HG02759 (cell line): ENCODE results near the gene HNRNPA2B1.
"Not testable (repeated sequence)": the region's sequence is repeated elsewhere in the genome, so short reads cannot be mapped to it uniquely, and the experiment has no call there.

Experiments
- ATAC-seq: cut with Tn5 transposase; IDR thresholded peaks from one replicate; pipeline ENCODE4 v1.9.1; 2021; ENCODE audit warnings: mild to moderate bottlenecking, moderate library complexity; ENCODE audit not compliant: unreplicated experiment

Gene HNRNPA2B1

DNA sequence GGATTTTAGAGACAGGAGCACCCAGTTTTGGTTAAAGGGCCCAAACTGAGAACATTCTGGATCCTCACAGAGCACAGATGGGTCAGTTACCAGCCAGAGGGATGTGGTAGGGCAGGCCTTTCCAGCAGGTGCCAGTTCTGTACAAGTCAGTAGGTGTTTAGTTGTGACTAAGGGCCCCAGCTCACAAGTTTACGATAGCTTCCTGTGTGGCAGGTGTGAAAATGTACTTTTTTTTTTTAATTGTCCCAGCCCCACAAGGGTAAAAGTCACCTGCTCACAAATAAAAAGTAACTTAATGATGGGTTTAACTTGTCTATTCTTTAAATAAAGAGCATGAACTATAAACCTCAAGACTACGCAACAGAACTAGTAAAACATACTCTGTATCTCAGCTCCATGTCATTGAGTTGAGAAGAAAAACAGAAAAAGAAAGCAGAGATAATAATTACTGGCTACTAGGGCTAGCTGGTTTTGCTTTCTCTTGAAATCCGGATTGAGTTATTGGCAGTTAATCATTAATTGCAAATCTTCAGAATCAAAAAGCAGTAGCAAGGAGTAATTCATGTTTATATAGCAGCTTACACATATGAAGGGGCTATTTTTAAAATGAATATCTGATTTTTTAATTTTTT, 33.1 kb downstream of the HNRNPA2B1 start:
- peak; percentile 75 for ATAC-seq

DNA sequence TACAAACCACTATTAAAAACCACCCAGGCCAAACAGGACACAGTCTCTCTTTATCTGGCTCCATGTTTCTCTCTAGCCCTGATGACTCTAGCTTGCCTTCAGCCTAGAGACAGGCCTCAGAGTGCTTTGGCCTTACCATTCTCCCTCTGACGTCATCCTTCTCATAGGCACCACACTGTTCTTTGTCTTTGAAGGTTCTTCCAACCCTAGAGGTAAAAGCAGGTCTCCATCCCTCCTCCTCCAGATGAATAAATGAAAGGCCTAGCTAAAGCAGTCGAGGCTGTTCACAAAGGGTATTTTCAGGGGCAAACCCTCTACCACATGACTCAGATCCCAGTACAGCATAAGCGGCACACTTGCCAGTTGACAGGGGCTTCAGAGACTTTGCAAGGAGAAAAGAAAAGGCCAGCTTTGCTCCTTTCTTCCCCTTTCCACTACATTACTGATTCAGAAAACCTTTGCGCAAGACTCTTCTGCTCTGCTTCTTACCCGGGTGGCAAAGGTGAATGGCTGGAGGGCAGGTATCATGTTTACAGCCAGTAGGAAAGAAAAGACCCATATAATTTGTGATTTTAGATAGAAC, 33.8 kb downstream of the HNRNPA2B1 start:
- ATAC-seq: peak; percentile 52

DNA sequence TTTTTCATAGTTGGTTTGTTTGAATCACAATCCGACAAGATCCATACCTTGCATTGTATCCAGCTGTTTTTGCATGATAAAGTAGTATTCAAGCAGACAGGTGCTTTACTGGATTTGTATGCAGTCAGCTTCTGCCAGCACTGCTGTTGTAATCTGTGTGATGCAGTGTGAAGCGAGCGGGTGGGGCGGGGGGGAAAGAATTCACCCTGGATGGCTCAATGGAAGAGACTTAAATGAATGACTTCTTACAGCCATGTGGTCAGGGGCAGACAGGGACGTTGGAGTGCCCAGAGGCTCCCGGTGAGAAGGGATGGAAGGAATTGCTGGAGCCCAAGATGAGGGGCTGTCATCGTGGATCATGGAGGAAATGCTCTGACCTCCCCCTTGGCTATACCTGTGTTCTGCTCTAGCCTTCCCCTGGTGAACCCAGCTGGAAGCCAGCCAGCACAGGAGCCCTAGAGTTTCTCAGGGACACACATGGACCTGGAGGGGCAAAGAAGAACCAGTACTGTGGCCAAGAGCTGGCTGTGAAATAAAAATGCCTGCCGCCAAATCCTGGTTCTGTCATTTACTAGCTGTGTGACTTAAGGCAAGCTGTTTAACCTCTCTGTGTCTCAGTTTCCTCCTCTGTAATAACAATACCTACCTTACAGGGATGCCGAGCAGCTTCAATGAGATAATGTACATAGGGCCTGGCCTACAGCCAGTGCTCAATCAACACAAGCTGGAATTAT, 34.4 kb downstream of the HNRNPA2B1 start:
- no peak for ATAC-seq

DNA sequence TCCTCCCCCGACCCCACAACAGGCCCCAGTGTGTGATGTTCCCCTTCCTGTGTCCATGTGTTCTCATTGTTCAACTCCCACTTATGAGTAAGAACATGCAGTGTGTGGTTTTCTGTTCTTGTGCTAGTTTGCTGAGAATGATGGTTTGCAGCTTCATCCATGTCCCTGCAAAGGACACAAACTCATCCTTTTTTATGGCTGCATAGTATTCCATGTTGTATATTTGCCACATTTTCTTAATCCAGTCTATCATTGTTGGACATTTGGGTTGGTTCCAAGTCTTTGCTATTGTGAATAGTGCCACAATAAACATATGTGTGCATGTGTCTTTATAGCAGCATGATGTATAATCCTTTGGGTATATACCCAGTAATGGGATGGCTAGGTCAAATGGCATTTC, 36.7 kb downstream of the HNRNPA2B1 start:
- not testable (repeated sequence) for ATAC-seq

DNA sequence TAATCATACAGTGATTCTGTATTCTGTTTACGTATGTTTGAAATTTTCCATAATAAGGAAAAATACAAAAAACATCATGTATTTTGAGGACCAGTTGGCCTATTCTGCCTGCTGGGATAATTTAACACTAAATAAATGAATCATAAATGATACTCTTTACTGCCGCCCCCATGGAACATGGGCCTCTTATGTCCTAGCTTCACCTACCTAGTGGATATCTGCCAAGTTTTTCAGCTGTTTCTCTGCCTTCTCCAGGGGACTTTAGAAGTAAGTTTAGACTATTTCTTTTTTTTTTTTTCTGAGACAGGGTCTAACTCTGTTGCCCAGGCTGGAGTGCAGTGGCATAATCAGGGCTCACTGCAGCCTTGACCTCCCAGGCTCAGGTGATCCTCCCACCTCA, 38.1 kb downstream of the HNRNPA2B1 start:
- no peak for ATAC-seq

DNA sequence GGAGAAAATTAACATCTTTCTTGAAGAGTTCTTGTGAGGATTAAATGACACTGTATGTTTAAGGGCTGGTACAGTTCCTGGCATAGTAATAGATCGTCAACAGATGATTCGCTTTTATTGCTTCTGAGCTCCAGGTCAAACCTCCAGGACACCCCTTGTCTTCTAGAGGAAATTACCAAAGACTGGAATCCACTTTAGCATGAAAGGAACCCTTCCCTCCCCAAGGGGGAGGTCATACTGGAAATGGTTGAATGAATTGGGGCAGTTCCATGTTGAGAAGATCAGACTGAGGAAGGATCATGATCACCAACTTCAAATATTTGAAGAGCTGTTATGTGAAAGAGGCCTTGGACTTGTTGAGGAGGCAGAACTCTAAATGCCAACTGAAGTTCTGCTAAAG, 39.6 kb downstream of the HNRNPA2B1 start:
- no peak for ATAC-seq

DNA sequence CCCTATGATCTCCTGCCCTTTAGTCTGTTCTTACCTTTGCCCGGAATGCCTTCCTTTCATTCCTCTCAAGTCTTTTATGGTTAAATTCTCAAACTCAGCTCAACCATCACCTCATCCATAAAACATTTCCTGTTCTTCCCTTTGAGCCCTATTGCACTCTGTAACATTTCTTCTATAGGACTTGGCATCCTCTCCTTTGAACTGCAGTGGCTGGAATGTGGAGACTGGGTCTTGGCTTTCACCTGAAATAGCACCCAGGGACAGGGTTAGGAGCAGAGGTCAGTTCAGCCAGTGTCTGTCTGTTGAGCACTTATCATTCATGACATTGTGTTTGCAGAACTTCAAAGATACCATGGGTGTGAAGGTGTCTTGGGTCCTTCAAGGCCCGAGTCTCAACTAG, 41.3 kb downstream of the HNRNPA2B1 start:
- ATAC-seq: no peak

DNA sequence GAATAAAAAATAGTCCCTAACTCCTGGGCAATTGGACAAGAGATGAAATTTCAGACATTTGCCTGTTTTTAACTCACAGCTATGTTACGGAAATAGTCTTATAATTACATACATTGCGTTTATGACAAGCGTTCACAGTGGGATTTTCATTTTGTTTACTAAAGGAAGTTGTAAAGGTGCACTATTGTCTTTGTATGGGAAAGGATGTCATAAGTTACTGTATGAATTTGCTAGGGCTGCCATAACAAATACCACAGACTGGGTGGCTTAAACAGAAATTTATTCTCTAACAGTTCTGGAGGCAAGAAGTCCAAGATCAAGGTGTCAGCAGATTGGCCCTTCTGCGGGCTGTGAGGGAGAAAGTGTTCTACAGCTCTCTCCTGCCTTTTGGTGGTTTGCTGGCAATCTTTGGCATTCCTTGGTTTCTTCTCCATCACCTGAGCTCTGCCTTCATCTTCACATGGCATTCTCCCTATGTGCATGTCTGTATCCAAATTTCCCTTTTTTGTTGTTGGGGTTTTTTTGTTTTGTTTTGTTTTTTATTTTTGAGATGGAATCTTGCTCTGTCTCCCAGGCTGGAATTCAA, 42.9 kb downstream of the HNRNPA2B1 start:
- no peak for ATAC-seq

DNA sequence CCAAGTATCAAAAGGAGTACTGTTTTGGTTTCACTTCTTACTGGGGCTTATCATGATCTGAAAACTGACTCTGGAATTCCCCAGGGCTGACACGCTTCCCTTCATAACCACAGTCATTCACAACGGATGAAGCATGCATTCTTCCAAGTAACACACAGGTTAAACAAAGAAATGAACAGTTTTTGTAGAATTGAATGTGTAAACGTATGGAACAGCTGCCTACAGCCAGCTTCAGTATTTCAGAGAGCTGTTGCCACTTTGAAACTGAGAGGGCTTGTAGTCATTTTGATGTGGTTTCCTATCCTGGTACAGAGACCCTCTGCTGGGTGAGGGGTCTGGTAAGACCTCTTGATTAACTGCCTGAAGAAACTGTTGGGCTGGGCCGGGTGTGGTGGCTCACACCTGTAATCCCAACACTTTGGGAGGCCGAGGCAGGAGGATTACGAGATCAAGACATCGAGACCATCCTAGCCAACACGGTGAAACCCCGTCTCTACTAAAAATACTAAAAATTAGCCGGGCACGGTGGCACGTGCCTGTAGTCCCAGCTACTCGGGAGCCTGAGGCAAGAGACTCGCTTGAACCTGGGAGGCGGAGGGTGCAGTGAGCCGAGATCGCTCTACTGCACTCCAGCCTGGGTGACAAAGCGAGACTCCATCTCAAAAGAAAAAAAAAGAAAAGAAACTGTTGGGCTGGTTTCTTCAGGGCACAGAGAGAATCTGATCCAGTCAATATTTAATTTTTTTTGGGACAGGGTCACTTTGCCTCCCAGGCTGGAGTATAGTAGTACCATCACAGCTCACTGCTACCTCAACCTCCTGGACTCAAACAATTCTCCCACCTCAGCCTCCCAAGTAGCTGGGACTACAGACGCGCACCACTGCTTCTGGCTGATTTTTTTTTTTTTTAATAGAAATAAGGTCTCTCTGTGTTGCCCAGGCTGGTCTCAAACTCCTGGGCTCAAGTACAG, 43.8 kb downstream of the HNRNPA2B1 start:
- ATAC-seq: peak; percentile 25

DNA sequence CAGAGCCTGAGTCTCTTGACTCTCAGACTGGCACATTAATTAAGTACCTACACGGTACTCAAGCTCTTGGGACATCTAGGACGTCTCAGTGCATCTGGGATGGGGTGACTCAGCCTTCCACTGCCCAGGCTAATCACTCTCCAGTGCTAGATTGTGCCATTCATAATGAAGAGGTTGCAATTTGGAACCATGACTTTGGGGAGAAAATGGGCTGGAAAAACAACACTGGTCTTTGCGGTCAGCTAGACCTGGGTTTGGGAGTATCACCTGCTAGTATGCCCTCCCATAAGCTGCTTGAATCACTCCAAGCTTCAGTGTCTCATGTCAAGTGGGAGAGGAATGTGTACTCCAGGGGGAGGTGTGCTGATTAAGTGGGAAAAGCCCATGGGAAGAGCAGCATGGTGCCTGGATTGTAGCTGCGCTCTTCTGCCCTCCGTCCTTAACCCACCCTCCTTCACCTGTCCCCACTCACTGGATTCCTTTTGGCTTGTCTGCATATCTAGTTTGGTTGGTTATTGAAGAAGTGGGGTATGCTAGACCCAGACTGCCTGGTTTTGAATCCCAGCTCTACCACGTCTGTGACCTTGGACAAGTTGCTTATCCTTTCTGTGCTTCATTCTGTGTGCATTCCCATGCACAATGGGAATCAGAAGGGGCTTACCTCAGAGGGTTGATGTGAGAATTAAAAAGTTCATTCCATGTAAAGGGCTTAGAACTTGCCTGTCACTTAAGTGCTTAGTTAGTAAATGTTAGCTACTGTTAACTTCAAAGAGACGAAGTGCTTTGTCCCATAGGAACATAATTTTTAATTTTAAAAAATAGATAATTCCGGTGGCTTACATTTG, 44.8 kb downstream of the HNRNPA2B1 start:
- ATAC-seq: no peak

DNA sequence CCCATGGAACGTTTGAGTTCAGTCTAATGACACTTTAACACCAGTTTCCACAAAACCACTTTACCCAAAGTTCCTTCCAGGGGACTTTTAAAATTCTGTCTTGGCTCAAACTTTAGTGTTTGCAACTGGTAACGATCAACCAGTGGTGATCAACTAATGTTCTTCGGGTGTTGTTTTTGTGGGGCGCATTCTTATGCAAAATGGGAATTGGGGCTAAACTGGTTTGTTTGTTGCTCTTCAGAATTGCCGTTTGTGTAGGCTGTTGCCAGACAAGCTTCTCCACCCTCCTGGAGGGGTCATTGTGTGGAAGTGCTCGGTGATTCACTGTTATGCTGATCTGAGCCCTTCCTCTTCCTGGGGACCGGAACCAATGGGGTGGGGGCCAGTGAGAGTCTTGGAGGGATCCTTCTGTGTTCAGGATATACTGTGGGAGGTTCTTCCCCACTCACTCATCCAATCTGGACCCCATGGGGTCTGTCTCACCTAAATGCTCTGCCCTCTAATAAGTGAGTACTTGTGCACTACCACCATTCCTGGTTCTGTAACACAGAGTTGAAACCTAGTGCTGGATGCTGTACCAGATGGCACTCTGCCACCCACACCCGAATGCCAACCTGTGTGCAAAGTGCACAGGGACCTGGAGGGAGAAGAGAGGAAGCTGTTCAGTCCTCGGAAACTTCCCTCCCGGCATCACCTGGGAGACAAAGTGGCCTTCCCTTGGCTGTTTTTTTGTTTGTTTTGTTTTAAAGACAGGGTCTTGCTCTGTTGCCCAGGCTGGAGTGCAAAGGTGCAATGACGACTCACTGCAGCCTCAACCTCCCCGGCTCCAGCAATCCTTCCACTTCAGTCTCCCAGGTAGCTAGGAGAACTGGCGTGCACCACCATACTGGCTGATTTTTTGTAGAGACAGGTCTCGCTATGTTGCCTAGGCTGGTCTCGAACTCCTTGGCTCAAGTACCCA, 46.4 kb downstream of the HNRNPA2B1 start:
- ATAC-seq: no peak

DNA sequence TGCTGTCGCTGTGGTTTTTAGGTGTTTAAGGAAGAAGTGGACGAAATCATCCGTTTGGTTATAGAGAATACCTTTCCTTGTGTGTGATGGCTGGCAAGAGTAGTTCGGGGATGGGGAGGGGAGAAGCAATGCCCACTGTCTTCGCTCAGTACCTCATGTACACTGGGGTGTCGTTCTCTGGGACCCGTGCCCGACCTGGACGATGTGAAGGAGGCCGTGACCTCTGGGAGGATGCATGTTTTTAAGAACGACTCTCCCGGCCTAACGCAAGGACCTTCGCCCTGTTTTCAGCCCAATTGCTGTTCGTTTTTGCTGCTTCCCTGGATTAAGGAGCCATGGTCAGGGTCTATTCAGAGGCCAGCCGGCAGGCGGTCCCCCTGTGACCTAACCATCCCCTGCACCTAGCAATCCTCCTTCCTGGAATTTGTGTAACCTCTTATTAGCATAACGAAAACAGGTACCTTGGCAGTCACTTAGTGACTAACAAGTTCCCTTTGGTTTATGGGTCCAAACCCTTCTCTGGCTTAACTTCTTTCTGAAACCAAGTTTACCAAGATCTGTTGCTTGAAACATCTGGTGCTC, 47.2 kb downstream of the HNRNPA2B1 start:
- no peak for ATAC-seq

DNA sequence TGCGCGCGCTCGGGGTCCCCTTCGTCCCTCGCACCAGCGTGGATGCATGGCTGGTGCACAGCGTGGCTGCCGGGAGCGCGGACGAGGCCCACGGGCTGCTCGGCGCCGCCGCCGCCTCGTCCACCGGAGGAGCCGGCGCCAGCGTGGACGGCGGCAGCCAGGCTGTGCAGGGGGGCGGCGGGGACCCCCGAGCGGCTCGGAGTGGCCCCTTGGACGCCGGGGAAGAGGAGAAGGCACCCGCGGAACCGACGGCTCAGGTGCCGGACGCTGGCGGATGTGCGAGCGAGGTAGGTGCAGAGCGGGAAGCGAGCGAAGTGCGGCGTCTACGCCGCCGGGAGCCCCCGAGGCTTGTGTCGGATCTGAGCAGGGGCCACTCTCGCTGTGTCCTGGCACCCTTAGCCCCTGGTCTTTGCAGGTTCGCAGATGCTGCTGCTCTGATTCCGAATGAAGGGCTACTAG, 47.7 kb downstream of the HNRNPA2B1 start:
- ATAC-seq: peak; percentile 23

DNA sequence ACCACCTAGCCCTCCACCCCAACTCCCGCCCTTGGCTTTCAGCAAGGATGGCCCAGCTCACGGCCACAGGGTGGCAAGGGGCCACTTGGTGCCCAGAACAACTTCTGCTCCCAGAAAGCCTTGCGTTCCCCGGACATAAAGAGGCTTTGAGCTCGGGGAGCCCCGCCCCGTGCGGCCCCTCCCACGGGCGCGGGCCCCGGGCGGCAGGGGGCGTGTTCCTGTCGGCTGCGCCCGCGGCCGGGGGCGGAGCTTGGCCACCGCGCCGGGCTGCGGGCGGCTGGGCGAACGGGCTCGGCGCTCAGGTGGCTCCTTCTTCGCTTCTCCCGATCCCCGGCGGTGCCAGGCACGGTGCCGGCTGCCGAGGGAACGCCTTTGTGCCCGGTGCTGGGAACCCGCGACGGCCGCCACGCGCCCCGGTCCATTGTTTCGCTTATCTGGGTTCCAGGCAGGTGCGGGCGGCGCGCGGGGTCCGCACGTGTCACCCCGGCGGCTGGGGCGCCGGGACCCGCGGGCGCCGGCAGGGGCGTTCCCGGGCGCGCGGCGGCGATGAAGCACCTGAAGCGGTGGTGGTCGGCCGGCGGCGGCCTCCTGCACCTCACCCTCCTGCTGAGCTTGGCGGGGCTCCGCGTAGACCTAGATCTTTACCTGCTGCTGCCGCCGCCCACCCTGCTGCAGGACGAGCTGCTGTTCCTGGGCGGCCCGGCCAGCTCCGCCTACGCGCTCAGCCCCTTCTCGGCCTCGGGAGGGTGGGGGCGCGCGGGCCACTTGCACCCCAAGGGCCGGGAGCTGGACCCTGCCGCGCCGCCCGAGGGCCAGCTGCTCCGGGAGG, 48.4 kb downstream of the HNRNPA2B1 start, which contains the start of gene NFE2L3:
NFE2L3 (plus strand) TSS at position 246 of the 829 bp plus-strand sequence; CDS start at position 547, 301 bp downstream.
- ATAC-seq: peak; percentile 73

DNA sequence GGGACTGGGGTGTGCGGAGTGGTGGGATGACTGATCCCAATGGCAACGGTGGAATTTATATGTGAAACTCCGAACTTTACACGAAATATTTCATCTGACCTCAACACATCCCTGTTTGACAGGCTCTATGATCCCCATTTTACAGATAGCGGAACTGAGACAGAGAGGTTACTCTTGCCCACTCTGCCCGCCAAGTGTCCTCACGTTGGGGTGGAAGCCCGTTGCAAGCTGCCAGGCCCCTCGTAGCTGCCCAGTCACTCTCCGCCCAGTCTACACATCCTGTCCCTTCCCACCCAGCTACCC, 48.9 kb downstream of the HNRNPA2B1 start:
- no peak for ATAC-seq

DNA sequence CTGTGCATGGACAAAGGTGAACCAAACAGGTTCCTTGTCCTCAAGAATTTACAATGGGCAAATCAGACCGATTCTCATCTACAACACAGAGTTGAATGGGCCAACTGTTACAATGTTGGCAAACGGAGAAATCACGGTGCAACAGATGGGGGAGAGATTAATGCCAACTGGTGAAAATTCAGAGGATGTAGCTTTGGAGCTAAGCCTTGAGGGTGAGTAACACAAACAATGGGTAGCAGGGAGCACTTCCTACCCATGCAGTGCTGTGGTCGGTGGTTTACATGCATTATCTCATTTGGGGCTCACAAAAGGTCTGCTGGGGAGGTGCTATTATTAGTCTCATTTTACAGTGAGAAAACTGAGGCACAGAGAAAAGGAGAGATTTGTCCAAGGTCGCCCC, 49.5 kb downstream of the HNRNPA2B1 start:
- no peak for ATAC-seq

DNA sequence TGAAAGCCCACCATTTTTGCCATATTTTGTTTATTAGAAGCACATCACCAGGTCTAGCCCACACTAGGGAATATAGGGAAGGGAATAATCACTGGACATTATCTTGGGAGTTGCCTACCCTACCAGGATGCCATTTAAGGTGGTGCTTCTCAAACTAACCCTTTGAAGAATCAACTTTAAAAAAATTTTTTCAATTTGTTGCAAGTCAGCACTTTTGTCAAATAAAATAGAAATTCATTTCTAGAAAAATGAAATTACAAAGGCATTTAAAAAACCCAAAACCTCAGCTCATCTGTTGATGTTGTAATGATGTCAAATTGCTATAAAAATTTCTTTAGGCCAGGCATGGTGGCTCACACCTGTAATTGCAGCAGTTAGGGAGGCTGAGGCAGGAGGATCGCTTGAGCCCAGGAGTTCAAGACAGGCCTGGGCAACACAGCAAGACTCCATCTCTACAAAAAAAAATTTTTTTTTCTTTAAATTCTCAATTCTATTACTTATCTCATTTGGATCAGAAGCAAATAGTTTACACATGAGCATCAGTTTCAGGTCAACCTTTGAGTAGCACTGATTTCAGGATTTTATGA, 51.1 kb downstream of the HNRNPA2B1 start:
- ATAC-seq: no peak
